HG03095 (cell line): ENCODE measurements around the gene KLRG1.

Experiments used
- ATAC-seq: cut with Tn5 transposase; IDR thresholded peaks from one replicate; pipeline ENCODE4 v1.9.1; 2021; ENCODE audit warnings: moderate library complexity; ENCODE audit not compliant: unreplicated experiment

KLRG1 gene

GRCh38 chr12:8989413-8989812, at the start of gene KLRG1:
Gene KLRG1 (plus strand): TSS chr12:8989546. CDS start chr12:8989636, 90 bp downstream.
- ATAC-seq = no peak

GRCh38 chr12:8941691-8942478, 47.5 kb upstream of the KLRG1 start:
- ATAC-seq = no peak

GRCh38 chr12:8943565-8944186, 45.7 kb upstream of the KLRG1 start:
- no peak for ATAC-seq

GRCh38 chr12:8946733-8947132, 42.6 kb upstream of the KLRG1 start:
- ATAC-seq = no peak

GRCh38 chr12:8947737-8948136, 41.6 kb upstream of the KLRG1 start:
- no peak for ATAC-seq

- no peak for ATAC-seq
Observed at GRCh38 chr12:8948701-8949341, 40.5 kb upstream of the KLRG1 start.

- peak; percentile 82 for ATAC-seq
Observed at GRCh38 chr12:8949342-8950220, 39.8 kb upstream of the KLRG1 start, which contains the start of gene M6PR. Gene M6PR (minus strand): TSS chr12:8949645. CDS start chr12:8946404, 3,241 bp downstream.

- peak; percentile 12 for ATAC-seq
Observed at GRCh38 chr12:8950221-8950527, 39.2 kb upstream of the KLRG1 start.

GRCh38 chr12:8950702-8951478, 38.5 kb upstream of the KLRG1 start:
- no peak for ATAC-seq

GRCh38 chr12:8951744-8952143, 37.6 kb upstream of the KLRG1 start:
- no peak for ATAC-seq

- ATAC-seq = no peak
Observed at GRCh38 chr12:8953773-8954402, 35.5 kb upstream of the KLRG1 start.

GRCh38 chr12:8956073-8956472, 33.3 kb upstream of the KLRG1 start:
- ATAC-seq = no peak

- ATAC-seq = no peak
Observed at GRCh38 chr12:8956772-8957171, 32.6 kb upstream of the KLRG1 start.

GRCh38 chr12:8957561-8957960, 31.8 kb upstream of the KLRG1 start:
- ATAC-seq = no peak

- ATAC-seq = no peak
Observed at GRCh38 chr12:8958066-8958465, 31.3 kb upstream of the KLRG1 start.

- ATAC-seq = no peak
Observed at GRCh38 chr12:8960176-8960575, 29.2 kb upstream of the KLRG1 start.

GRCh38 chr12:8968761-8969160, 20.6 kb upstream of the KLRG1 start:
- no peak for ATAC-seq

- no peak for ATAC-seq
Observed at GRCh38 chr12:8969861-8970411, 19.4 kb upstream of the KLRG1 start.

- ATAC-seq = no peak
Observed at GRCh38 chr12:8970432-8970831, 18.9 kb upstream of the KLRG1 start.

- no peak for ATAC-seq
Observed at GRCh38 chr12:8980137-8980536, 9.2 kb upstream of the KLRG1 start.
